Upper lobe of left lung (tissue), 6 donors: ENCODE measurements around the gene DDX18. TPM values are rescaled to one million over a fixed set of nuclear protein-coding genes. Genes with fewer than 3 reads are reported as not detected.

Experiments used
- ATAC-seq, 2 donors: fragments of 200-7000 bp; cut with Tn5 transposase; one replicate each; pipeline ENCODE4 v1.9.1; 2022; ENCODE audit warnings: mild to moderate bottlenecking in 2 of 2, moderate library complexity in 2 of 2; ENCODE audit not compliant: low FRiP score in 2 of 2
- DNase-seq, 2 donors: peaks; one replicate each; pipeline ENCODE4 v3.0.0-alpha.2; 2019 to 2020
- H3K27ac ChIP-seq, 4 donors: fragments of 200-600 bp; sonication (generic); one replicate each; pipeline ENCODE4 v1.5.1; 2016 to 2019
- H3K27me3 ChIP-seq, 4 donors: fragments of 200-600 bp; sonication (generic); one replicate each; pipeline ENCODE4 v1.5.1; 2017 to 2019
- H3K36me3 ChIP-seq, 4 donors: fragments of 200-600 bp; sonication (generic); one replicate each; pipeline ENCODE4 v1.5.1; 2016 to 2019
- H3K4me1 ChIP-seq, 4 donors: fragments of 200-600 bp; sonication (generic); one replicate each; pipeline ENCODE4 v1.5.1; 2018 to 2019
- H3K4me3 ChIP-seq, 4 donors: fragments of 200-600 bp; sonication (generic); one replicate each; pipeline ENCODE4 v1.5.1; 2017 to 2019; ENCODE audit warnings: mild to moderate bottlenecking in 2 of 4, moderate library complexity in 1 of 4
- H3K9me3 ChIP-seq, 4 donors: fragments of 200-600 bp; sonication (generic); one replicate each; pipeline ENCODE4 v1.5.1; 2018 to 2019
- CTCF ChIP-seq, 6 experiments: fragments of 450-650 bp in 4 of 6; fragments of 200-600 bp in 2 of 6; sonication (generic) in 2 of 6; IDR thresholded peaks; one replicate each; pipeline ENCODE4 v1.5.1; 2016 to 2019; ENCODE audit warnings: antibody characterized with exemption in 6 of 6
- EP300 ChIP-seq, 4 donors: sonication (generic); formaldehyde crosslinking; IDR thresholded peaks; one replicate each; pipeline ENCODE4 v1.5.1; 2017; ENCODE audit warnings: antibody characterized with exemption in 4 of 4, control low read depth in 2 of 4
- POLR2A ChIP-seq, 4 donors: fragments of 450-650 bp; IDR thresholded peaks; one replicate each; pipeline ENCODE4 v1.5.1; 2016 to 2017; ENCODE audit warnings: antibody characterized with exemption in 4 of 4, mild to moderate bottlenecking in 2 of 4
- POLR2AphosphoS5 ChIP-seq, 2 donors: sonication (generic); formaldehyde crosslinking; IDR thresholded peaks; one replicate each; pipeline ENCODE4 v1.5.1; 2017; ENCODE audit warnings: antibody characterized with exemption in 2 of 2
- WGBS, 2 donors: methylation state at CpG; one replicate each; pipeline ENCODE4 v1.1.5; 2017 to 2018; 5-methylcytosine and 5-hydroxymethylcytosine counted together
- total RNA-seq, 6 donors: library from RNA; depleted of rRNA in 4 of 6; stranded (reverse); fragments of >200 nt in 4 of 6; gene quantifications; one replicate each; pipeline versions ENCODE4 v1.1.0 to v1.2.1, GENCODE V29; 2016 to 2021
- donor health status: DM: no; HTN: no; CAD: no; lungs with moderate emphysema.
- donor health status: DM: no; HTN: yes; CAD: no; lungs with severe emphysema.

The DDX18 gene
- total RNA-seq, 6 donors from 2014 or later = 16.4 to 65.8 (median 46.7) TPM

- H3K9me3 ChIP-seq = no peaks in the 10 kb centered on the region
- DNase-seq (no peak), ATAC-seq (no peak)
- H3K27me3 ChIP-seq = no peaks in the 10 kb centered on the region
- WGBS, 2 donors = 40 to 72% methylated on average over 1 to 2 of the region's 2 CpGs
- no peak for TF ChIP-seq POLR2AphosphoS5 (IDR thresholded peaks at IDR 0.05)
- no peak for TF ChIP-seq CTCF (IDR thresholded peaks at IDR 0.05)
- TF ChIP-seq EP300 (IDR thresholded peaks at IDR 0.05) = no peak
- no peak for TF ChIP-seq POLR2A (IDR thresholded peaks at IDR 0.05)
- H3K4me1 ChIP-seq = no peaks in the 10 kb centered on the region
- H3K4me3 ChIP-seq = no peak overlapping the region
- H3K27ac ChIP-seq = no peak overlapping the region
- H3K36me3 ChIP-seq = no peaks in the 10 kb centered on the region
Measured at GRCh38 chr2:117853316-117853715, 38.8 kb downstream of the DDX18 start.

GRCh38 chr2:117853873-117854272 is 39.4 kb downstream of the DDX18 start:
- ATAC-seq (no peak), DNase-seq (no peak)
- no peaks in the 10 kb centered on the region for H3K27me3 ChIP-seq
- no peak for TF ChIP-seq CTCF (IDR thresholded peaks at IDR 0.05)
- no peak for TF ChIP-seq EP300 (IDR thresholded peaks at IDR 0.05)
- TF ChIP-seq POLR2AphosphoS5 (IDR thresholded peaks at IDR 0.05) = no peak
- H3K4me3 ChIP-seq = no peak overlapping the region
- no peaks in the 10 kb centered on the region for H3K36me3 ChIP-seq
- H3K4me1 ChIP-seq = no peaks in the 10 kb centered on the region
- 79 to 83% methylated on average over 8 of the region's 8 CpGs for WGBS, 2 donors
- H3K27ac ChIP-seq = no peak overlapping the region
- no peaks in the 10 kb centered on the region for H3K9me3 ChIP-seq

- 72 to 75% methylated on average over 6 of the region's 6 CpGs for WGBS, 2 donors
- H3K27me3 ChIP-seq = no peaks in the 10 kb centered on the region
- no peak overlapping the region for H3K27ac ChIP-seq
- no peaks in the 10 kb centered on the region for H3K9me3 ChIP-seq
- TF ChIP-seq POLR2A (IDR thresholded peaks at IDR 0.05) = no peak
- TF ChIP-seq CTCF (IDR thresholded peaks at IDR 0.05) = no peak
- no peak for TF ChIP-seq EP300 (IDR thresholded peaks at IDR 0.05)
- no peak for TF ChIP-seq POLR2AphosphoS5 (IDR thresholded peaks at IDR 0.05)
- ATAC-seq (no peak), DNase-seq (no peak)
- H3K4me1 ChIP-seq = no peaks in the 10 kb centered on the region
- no peak overlapping the region for H3K4me3 ChIP-seq
- no peaks in the 10 kb centered on the region for H3K36me3 ChIP-seq
Measured at GRCh38 chr2:117854610-117855009, 40.1 kb downstream of the DDX18 start.

GRCh38 chr2:117855886-117856285 is 41.4 kb downstream of the DDX18 start:
- DNase-seq (no peak), ATAC-seq (no peak)
- no peak overlapping the region for H3K27ac ChIP-seq
- WGBS, 2 donors = 67 to 70% methylated on average over 3 of the region's 3 CpGs
- no peaks in the 10 kb centered on the region for H3K27me3 ChIP-seq
- no peaks in the 10 kb centered on the region for H3K36me3 ChIP-seq
- no peaks in the 10 kb centered on the region for H3K4me1 ChIP-seq
- peaks cover 0 to 4% (median 0%) of the 10 kb centered on the region in 4 donors for H3K9me3 ChIP-seq
- no peak overlapping the region for H3K4me3 ChIP-seq
- TF ChIP-seq EP300 (IDR thresholded peaks at IDR 0.05) (no peak), POLR2A (IDR thresholded peaks at IDR 0.05) (no peak), CTCF (IDR thresholded peaks at IDR 0.05) (no peak)

- H3K4me1 ChIP-seq = no peaks in the 10 kb centered on the region
- no peak overlapping the region for H3K27ac ChIP-seq
- H3K4me3 ChIP-seq = no peak overlapping the region
- DNase-seq (no peak), ATAC-seq (no peak)
- WGBS, 2 donors = 34 to 45% methylated on average over 4 of the region's 4 CpGs
- H3K36me3 ChIP-seq = no peaks in the 10 kb centered on the region
- no peaks in the 10 kb centered on the region for H3K27me3 ChIP-seq
- no peak for TF ChIP-seq CTCF (IDR thresholded peaks at IDR 0.05)
- H3K9me3 ChIP-seq = peaks cover 0 to 4% (median 0%) of the 10 kb centered on the region in 4 donors
Measured at GRCh38 chr2:117856415-117857210, 42.1 kb downstream of the DDX18 start.
